Measurements from ENCODE around the gene GLT1D1. TPM values are rescaled to one million over a fixed set of nuclear protein-coding genes. Genes with fewer than 3 reads are reported as not detected.

The GLT1D1 gene
- total and polyA plus RNA-seq, 7 donors: 0.23 to 0.95 (median 0.49) TPM

DNA sequence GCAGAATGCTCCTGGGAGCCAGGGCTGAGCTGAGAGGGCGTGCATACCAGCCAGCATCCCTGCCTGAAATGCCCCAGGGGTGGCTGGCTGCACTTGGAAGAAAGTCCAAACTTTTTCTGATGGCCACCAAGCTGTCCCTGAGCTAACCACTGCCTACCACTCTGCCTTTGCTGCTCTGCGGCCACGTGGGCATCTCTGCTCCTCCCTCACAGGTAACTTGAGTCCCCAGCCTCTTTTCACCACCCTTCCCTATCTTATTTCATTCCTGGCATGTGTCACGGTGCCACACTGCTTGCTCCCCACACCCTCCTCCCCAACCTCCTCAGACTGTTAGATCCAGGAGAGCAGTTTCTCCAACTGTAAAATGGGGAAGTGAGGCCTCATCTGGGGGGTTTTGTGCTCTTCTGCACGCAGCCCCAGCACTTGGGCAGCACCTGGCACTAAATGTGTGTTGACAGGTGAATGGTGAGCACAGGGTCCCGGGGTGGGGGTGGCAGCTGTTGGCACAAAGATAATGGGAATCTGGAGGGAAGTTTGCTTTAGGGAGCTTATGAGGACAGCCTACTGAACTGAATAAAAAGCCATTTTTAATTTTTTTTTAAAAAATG, 113.0 kb downstream of the GLT1D1 start:
- Histone ChIP-seq H3K4me3 (no peak overlapping the region), H3K9me3 (peaks cover 0 to 6% (median 0%) of the 10 kb centered on the region in 4 donors), H3K27ac (no peak overlapping the region), H3K27me3 (peaks cover 0 to 27% (median 8%) of the 10 kb centered on the region in 3 donors), H3K36me3 (no peaks in the 10 kb centered on the region), H3K4me1 (no peaks in the 10 kb centered on the region)
- WGBS, 2 donors: 23 to 40% methylated on average over 6 of the region's 6 CpGs
- TF ChIP-seq, protein P1, sequence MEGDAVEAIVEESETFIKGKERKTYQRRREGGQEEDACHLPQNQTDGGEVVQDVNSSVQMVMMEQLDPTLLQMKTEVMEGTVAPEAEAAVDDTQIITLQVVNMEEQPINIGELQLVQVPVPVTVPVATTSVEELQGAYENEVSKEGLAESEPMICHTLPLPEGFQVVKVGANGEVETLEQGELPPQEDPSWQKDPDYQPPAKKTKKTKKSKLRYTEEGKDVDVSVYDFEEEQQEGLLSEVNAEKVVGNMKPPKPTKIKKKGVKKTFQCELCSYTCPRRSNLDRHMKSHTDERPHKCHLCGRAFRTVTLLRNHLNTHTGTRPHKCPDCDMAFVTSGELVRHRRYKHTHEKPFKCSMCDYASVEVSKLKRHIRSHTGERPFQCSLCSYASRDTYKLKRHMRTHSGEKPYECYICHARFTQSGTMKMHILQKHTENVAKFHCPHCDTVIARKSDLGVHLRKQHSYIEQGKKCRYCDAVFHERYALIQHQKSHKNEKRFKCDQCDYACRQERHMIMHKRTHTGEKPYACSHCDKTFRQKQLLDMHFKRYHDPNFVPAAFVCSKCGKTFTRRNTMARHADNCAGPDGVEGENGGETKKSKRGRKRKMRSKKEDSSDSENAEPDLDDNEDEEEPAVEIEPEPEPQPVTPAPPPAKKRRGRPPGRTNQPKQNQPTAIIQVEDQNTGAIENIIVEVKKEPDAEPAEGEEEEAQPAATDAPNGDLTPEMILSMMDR (IDR thresholded peaks at IDR 0.05): no peak
- TF ChIP-seq EP300 (IDR thresholded peaks at IDR 0.05) (no peak), POLR2AphosphoS5 (IDR thresholded peaks at IDR 0.05) (no peak), POLR2A (IDR thresholded peaks at IDR 0.05) (no peak)
- DNase-seq: no peak
- intact Hi-C loops (cut with DNase I): no loop called here

DNA sequence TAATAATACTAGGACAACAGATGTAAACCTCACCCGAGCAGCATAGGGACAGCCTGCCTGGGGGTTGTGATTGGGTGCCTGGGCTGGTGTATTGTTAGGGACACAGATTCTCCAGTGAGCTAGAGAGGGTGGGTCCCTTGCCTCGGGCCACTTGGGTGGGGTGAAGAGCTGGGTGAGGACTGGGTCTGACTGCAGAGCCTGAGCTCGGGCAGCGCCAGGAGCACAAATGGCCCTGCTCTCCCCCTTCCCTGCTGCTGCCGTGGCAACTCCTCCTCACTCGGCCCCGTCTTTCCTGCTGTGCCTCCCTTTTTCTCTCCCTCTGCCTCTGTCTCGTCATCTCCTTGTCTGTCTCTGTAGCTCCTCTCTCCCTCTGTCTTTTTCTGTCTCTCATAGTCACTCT, 115.4 kb downstream of the GLT1D1 start:
- Histone ChIP-seq H3K9me3 (peaks cover 0 to 6% (median 0%) of the 10 kb centered on the region in 4 donors), H3K4me1 (no peaks in the 10 kb centered on the region), H3K27ac (no peak overlapping the region), H3K36me3 (no peaks in the 10 kb centered on the region), H3K4me3 (no peak overlapping the region), H3K27me3 (peaks cover 0 to 39% (median 8%) of the 10 kb centered on the region in 3 donors)
- intact Hi-C loops (cut with DNase I): no loop called here
- DNase-seq: no peak
- 31 to 42% methylated on average over 8 of the region's 8 CpGs for WGBS, 2 donors
- TF ChIP-seq, protein P1 (IDR thresholded peaks at IDR 0.05): no peak
- TF ChIP-seq EP300 (IDR thresholded peaks at IDR 0.05): no peak

DNA sequence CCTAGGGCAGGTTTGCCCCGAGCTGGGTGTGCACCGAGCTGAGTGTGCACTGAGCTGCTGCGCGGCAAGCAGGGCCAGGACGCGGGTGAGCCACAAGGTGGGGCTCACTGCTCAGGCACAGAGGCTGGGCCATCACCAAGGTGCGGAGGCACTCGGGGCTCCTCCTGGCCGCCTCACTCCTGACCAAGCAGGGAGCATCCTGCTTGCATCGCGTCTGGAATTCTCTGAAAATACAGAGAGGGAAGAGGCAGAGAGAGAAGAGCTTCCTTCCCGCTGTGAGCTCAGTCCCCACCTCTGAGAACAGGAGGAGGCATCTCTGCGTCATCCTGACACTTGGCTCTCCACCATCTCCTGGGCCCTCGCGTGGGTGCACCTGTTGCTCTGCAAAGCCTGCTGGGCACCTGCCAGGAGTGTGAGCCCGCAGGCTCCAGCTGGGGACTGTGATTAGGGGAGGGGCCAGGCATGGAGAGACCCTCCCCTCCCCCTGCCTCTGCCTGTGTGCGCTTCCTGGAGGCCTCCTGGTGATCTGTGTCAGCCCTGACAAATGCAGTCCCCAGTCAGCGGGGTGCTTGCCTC, 116.3 kb downstream of the GLT1D1 start:
- no peak overlapping the region for H3K4me3 ChIP-seq
- H3K36me3 ChIP-seq: no peaks in the 10 kb centered on the region
- no peak for DNase-seq
- 2 to 4% methylated on average over 18 of the region's 18 CpGs for WGBS, 2 donors
- H3K4me1 ChIP-seq: no peaks in the 10 kb centered on the region
- TF ChIP-seq EP300 (IDR thresholded peaks at IDR 0.05) (no peak), POLR2AphosphoS5 (IDR thresholded peaks at IDR 0.05) (no peak), POLR2A (IDR thresholded peaks at IDR 0.05) (no peak)
- TF ChIP-seq, protein P1 (IDR thresholded peaks at IDR 0.05): no peak
- H3K27me3 ChIP-seq: peaks cover 0 to 47% (median 15%) of the 10 kb centered on the region in 3 donors
- peaks cover 0 to 5% (median 0%) of the 10 kb centered on the region in 4 donors for H3K9me3 ChIP-seq
- no peak overlapping the region for H3K27ac ChIP-seq
- intact Hi-C loops (cut with DNase I): no loop called here

DNA sequence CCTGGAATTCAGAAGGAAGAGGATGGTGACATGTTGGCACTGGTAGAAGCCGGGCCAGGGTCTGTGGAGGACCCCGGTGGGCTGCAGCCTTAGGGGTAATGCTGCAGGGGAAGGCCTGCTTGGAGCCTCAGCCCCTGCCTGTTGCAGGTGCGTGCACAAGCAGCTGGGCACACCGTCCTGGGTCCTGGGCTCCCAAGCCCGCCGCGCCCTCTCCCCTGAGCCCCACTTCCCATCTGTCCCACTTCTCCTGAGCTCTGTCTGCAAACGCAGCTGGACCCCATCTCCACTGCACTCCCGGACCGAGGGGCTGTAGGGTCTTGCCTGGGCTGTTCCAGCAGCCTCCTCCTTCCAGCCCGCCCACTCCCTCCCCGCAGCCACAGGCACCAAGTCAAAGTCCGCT, 116.8 kb downstream of the GLT1D1 start:
- Histone ChIP-seq H3K36me3 (no peaks in the 10 kb centered on the region), H3K27ac (no peak overlapping the region), H3K4me3 (no peak overlapping the region), H3K27me3 (peaks cover 0 to 52% (median 19%) of the 10 kb centered on the region in 3 donors), H3K4me1 (no peaks in the 10 kb centered on the region), H3K9me3 (no peaks in the 10 kb centered on the region)
- DNase-seq: no peak
- intact Hi-C loops (cut with DNase I): no loop called here
- TF ChIP-seq, protein P1 (IDR thresholded peaks at IDR 0.05): no peak
- TF ChIP-seq POLR2A (IDR thresholded peaks at IDR 0.05): no peak
- TF ChIP-seq EP300 (IDR thresholded peaks at IDR 0.05): no peak
- no peak for TF ChIP-seq POLR2AphosphoS5 (IDR thresholded peaks at IDR 0.05)
- WGBS, 2 donors: 20 to 32% methylated on average over 13 of the region's 13 CpGs
